ENCODE measurements around the gene PTPRH. TPM values are rescaled to one million over a fixed set of nuclear protein-coding genes. Genes with fewer than 3 reads are reported as not detected.

PTPRH gene
- total and polyA plus RNA-seq, 9 of the 15 experiments (the other 6 are each of a cell fraction or from before 2014, with no cell fraction given), result 0.87 to 34.3 (median 22.7) TPM

GRCh38 chr19:55166530-55167268, 42.6 kb downstream of the PTPRH start, which contains the start of gene DNAAF3 (continued):
- no peak for TF ChIP-seq GTF3C2 (IDR thresholded peaks at IDR 0.05; ENCODE audit: borderline replicate concordance, extremely low read depth, insufficient read length)
- no peak for TF ChIP-seq ZBTB1 (CRISPR knock-in tag; IDR thresholded peaks at IDR 0.05; ENCODE audit: borderline replicate concordance, low read depth)
- TF ChIP-seq, protein P1, sequence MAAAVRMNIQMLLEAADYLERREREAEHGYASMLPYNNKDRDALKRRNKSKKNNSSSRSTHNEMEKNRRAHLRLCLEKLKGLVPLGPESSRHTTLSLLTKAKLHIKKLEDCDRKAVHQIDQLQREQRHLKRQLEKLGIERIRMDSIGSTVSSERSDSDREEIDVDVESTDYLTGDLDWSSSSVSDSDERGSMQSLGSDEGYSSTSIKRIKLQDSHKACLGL (CRISPR knock-in tag; IDR thresholded peaks at IDR 0.05; ENCODE audit: borderline replicate concordance, poor library complexity, severe bottlenecking), result no peak
- peak; percentile 89 to 94 for TF ChIP-seq MNT (conservative IDR thresholded peaks at IDR 0.05)
- TF ChIP-seq CTBP1 (IDR thresholded peaks at IDR 0.05; ENCODE audit: borderline replicate concordance), result no peak
- TF ChIP-seq MAZ (CRISPR knock-in tag; conservative IDR thresholded peaks at IDR 0.05 in 1 of 2, IDR thresholded peaks at IDR 0.05 in 1 of 2), result peak in 1 of 2 experiments; percentile 76; a peak in 1 of 4 replicates
- TF ChIP-seq ADNP (tag; IDR thresholded peaks at IDR 0.05), result no peak
- no peak for TF ChIP-seq ZC3H8 (IDR thresholded peaks at IDR 0.05)
- TF ChIP-seq TCFL5 (CRISPR knock-in tag; conservative IDR thresholded peaks at IDR 0.05), result 0 out of 2 replicates have a peak, but pooled peaks have one; percentile 34
- TF ChIP-seq TARDBP (IDR thresholded peaks at IDR 0.05), result no peak
- TF ChIP-seq ZNF707 (CRISPR knock-in tag; conservative IDR thresholded peaks at IDR 0.05), result peak; percentile 55; the same call in 1 of the 2 replicates
- no peak for TF ChIP-seq PPARD (CRISPR knock-in tag; IDR thresholded peaks at IDR 0.05)
- no peak for TF ChIP-seq PBX2 (CRISPR knock-in tag; IDR thresholded peaks at IDR 0.05; ENCODE audit: low read depth)
- no peak for TF ChIP-seq PBX2 (tag; conservative IDR thresholded peaks at IDR 0.05; ENCODE audit: low read depth)
- TF ChIP-seq ZNF79 (CRISPR knock-in tag; IDR thresholded peaks at IDR 0.05; ENCODE audit: low read depth), result no peak

Data from K562 (cell line).